ENCODE measurements around the gene DCDC2B.

DCDC2B gene

GRCh38 chr1:32201011-32201855, 7.7 kb upstream of the DCDC2B start:
- peak; percentile 80 for DNase-seq (ENCODE audit: extremely low spot score)
- ChIA-PET POLR2A (interaction anchor here (0.6 to 2.4 kb wide), 5 partner anchors 12 to 135 kb away, joined by 3 to 13 read pairs (median 4); partner anchors contain the start of genes KPNA6, MARCKSL1 and TXLNA), CTCF (interaction anchor here (1.3 to 3.3 kb wide), 7 partner anchors 9 to 90 kb away, joined by 3 to 30 read pairs (median 3); partner anchors contain the start of gene TXLNA)
- TF ChIP-seq CTCF (IDR thresholded peaks at IDR 0.05; ENCODE audit: control extremely low read depth, extremely low read depth, low read depth, missing control alignments), result no peak

GRCh38 chr1:32204943-32205361, 3.9 kb upstream of the DCDC2B start:
- no peak for TF ChIP-seq CTCF (IDR thresholded peaks at IDR 0.05; ENCODE audit: control extremely low read depth, extremely low read depth, low read depth, missing control alignments)
- POLR2A ChIA-PET, result interaction anchor here (1.7 kb wide), 1 partner anchor 131 kb away, joined by 7 read pairs; the partner anchor contains the start of gene MARCKSL1
- CTCF ChIA-PET, result interaction anchor here (1.5 to 4.1 kb wide), 3 partner anchors 11 to 43 kb away, joined by 3 to 39 read pairs (median 7); no protein-coding TSS in a partner anchor
- DNase-seq (ENCODE audit: extremely low spot score), result no peak

GRCh38 chr1:32205401-32206370, 3.2 kb upstream of the DCDC2B start, which contains the start of gene IQCC:
Gene IQCC, plus strand, starts transcription at chr1:32205671. Its CDS starts 11 bp downstream, at chr1:32205682.
- TF ChIP-seq CTCF (IDR thresholded peaks at IDR 0.05; ENCODE audit: control extremely low read depth, extremely low read depth, low read depth, missing control alignments), result no peak
- ChIA-PET POLR2A (interaction anchor here (0.6 to 1.7 kb wide), 2 partner anchors 127 to 130 kb away, joined by 5 to 7 read pairs; partner anchors contain the start of gene MARCKSL1), CTCF (interaction anchor here (0.7 to 4.1 kb wide), 4 partner anchors 10 to 43 kb away, joined by 3 to 39 read pairs (median 3); no protein-coding TSS in a partner anchor)
- DNase-seq (ENCODE audit: extremely low spot score), result peak; percentile 95

GRCh38 chr1:32208469-32208868, 420 bp upstream of the DCDC2B start:
- DNase-seq (ENCODE audit: extremely low spot score), result no peak
- ChIA-PET POLR2A (interaction anchor here (0.7 kb wide), 1 partner anchor 48 kb away, joined by 3 read pairs; no protein-coding TSS in a partner anchor), CTCF (interaction anchor here (0.7 to 1.9 kb wide), 3 partner anchors 10 to 109 kb away, joined by 3 to 4 read pairs (median 3); no protein-coding TSS in a partner anchor)
- TF ChIP-seq CTCF (IDR thresholded peaks at IDR 0.05; ENCODE audit: control extremely low read depth, extremely low read depth, low read depth, missing control alignments), result no peak

- DNase-seq (ENCODE audit: extremely low spot score), result peak; percentile 69
- ChIA-PET CTCF (interaction anchor here (0.7 to 7.8 kb wide), 50 partner anchors 9 to 738 kb away, joined by 3 to 156 read pairs (median 6); partner anchors contain the start of genes CCDC28B, FAM167B, FAM229A and IQCC), POLR2A (interaction anchor here (0.9 to 1.8 kb wide), 5 partner anchors 19 to 120 kb away, joined by 3 to 20 read pairs (median 6); partner anchors contain the start of genes HDAC1 and MARCKSL1)
- peak; percentile 93 for TF ChIP-seq CTCF (IDR thresholded peaks at IDR 0.05; ENCODE audit: control extremely low read depth, extremely low read depth, low read depth, missing control alignments)
Measured at GRCh38 chr1:32215629-32216480, 7.0 kb downstream of the DCDC2B start.
